ENCODE measurements around the gene SMOC2.

DNA sequence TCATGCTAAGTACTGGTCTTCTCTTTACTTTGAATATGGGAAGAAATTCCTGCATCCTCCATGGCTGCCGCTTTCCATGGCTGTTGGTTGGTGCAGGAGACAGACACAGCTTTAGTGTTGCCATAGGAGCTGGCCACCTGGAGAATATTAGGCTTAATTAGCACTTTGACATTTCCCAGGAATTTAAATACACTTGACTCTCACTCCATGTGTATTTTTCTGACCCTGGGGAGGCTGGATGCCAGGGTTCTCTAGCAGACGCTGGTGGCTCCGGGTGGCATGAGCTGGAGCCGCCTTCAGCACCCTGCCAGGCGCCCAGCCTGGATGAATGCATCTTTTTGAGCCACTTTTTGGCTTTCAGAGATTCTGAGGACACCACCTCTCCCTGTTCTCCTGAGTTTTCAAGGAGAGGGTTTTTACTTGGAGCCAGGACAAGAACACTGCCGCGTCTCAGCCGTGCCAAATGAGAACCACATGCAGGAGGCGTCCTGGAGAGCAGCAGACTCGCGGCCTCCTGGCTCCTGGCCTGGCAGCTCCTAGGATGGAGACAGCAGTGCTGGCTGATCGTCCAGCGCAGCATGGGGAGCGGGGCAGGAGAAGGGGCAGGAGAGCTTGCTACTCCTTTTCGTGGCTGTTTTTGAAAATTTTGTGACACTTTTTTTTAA is 258.8 kb downstream of the SMOC2 start:
- TF ChIP-seq CTCF (IDR thresholded peaks at IDR 0.05) (no peak), POLR2A (IDR thresholded peaks at IDR 0.05) (no peak), POLR2AphosphoS5 (IDR thresholded peaks at IDR 0.05) (no peak)

Data from breast epithelium (tissue), 3 donors.